Parathyroid adenoma (tissue), 2 donors: ENCODE results near the gene KCNK4.

Experiments
- H2AFZ ChIP-seq: fragments of 300-600 bp; sonication (generic); one replicate; pipeline ENCODE4 v1.7.0; 2017; ENCODE audit warnings: antibody characterized with exemption, mild to moderate bottlenecking
- H3K27ac ChIP-seq: fragments of 300-600 bp; sonication (generic); one replicate; pipeline ENCODE4 v1.7.0; 2017
- H3K27me3 ChIP-seq: fragments of 300-600 bp; sonication (generic); one replicate; pipeline ENCODE4 v1.7.0; 2017; ENCODE audit warnings: low read length; ENCODE audit not compliant: control insufficient read depth, insufficient read depth
- H3K36me3 ChIP-seq: fragments of 300-600 bp; sonication (generic); one replicate; pipeline ENCODE4 v1.7.0; 2017; ENCODE audit warnings: low read length; ENCODE audit not compliant: control insufficient read depth, insufficient read depth
- H3K4me1 ChIP-seq: fragments of 300-600 bp; sonication (generic); one replicate; pipeline ENCODE4 v1.7.0; 2017; ENCODE audit warnings: control low read depth
- H3K4me2 ChIP-seq: fragments of 300-600 bp; sonication (generic); one replicate; pipeline ENCODE4 v1.7.0; 2017; ENCODE audit warnings: low read length
- H3K4me3 ChIP-seq: fragments of 300-600 bp; sonication (generic); one replicate; pipeline ENCODE4 v1.7.0; 2017; ENCODE audit warnings: low read depth, low read length
- H3K79me2 ChIP-seq: fragments of 300-600 bp; sonication (generic); one replicate; pipeline ENCODE4 v1.7.0; 2017; ENCODE audit warnings: control low read depth
- H3K9ac ChIP-seq: fragments of 300-600 bp; sonication (generic); one replicate; pipeline ENCODE4 v1.7.0; 2017; ENCODE audit warnings: mild to moderate bottlenecking
- H3K9me3 ChIP-seq: fragments of 300-600 bp; sonication (generic); one replicate; pipeline ENCODE4 v1.7.0; 2017; ENCODE audit warnings: low read length; ENCODE audit not compliant: control insufficient read depth
- CTCF ChIP-seq: fragments of 300-600 bp; sonication (generic); IDR thresholded peaks from one replicate; pipeline ENCODE4 v1.7.0; 2017; ENCODE audit warnings: antibody characterized with exemption, mild to moderate bottlenecking
- donor health status: primary hyperparathyroidism.

The KCNK4 gene

GRCh38 chr11:64291262-64291751 lies at the start of gene KCNK4:
TSS of gene KCNK4 (plus strand) at chr11:64291302. CDS start at chr11:64293019, 1,717 bp downstream.
- no peak for TF ChIP-seq CTCF

GRCh38 chr11:64241491-64242374 lies 49.4 kb upstream of the KCNK4 start:
- TF ChIP-seq CTCF = no peak
- H3K4me1 ChIP-seq = peaks cover 12% of the 10 kb centered on the region

More at GRCh38 chr11:64291262-64291751, at the start of gene KCNK4:
- H3K4me3 ChIP-seq = no peak within 1 kb of the TSS
- H3K4me2 ChIP-seq = no peak within 1 kb of the TSS
- no peaks in the 10 kb centered on the region for H3K27me3 ChIP-seq
- peaks cover 2% of the 10 kb centered on the region for H3K4me1 ChIP-seq
- no peak within 1 kb of the TSS for H3K27ac ChIP-seq
- no peak within 1 kb of the TSS for H2AFZ ChIP-seq
- H3K36me3 ChIP-seq = no peaks in the 10 kb centered on the region
- no peak within 1 kb of the TSS for H3K9ac ChIP-seq
- no peaks in the 10 kb centered on the region for H3K79me2 ChIP-seq
- H3K9me3 ChIP-seq = no peaks in the 10 kb centered on the region

GRCh38 chr11:64243236-64243854 lies 47.8 kb upstream of the KCNK4 start:
- Histone ChIP-seq H3K4me2 (no peak overlapping the region), H3K4me3 (no peak overlapping the region), H3K36me3 (no peaks in the 10 kb centered on the region), H2AFZ (no peak overlapping the region), H3K9me3 (no peaks in the 10 kb centered on the region), H3K27me3 (no peaks in the 10 kb centered on the region), H3K9ac (no peak overlapping the region), H3K27ac (no peak overlapping the region), H3K4me1 (peaks cover 12% of the 10 kb centered on the region), H3K79me2 (no peaks in the 10 kb centered on the region)
- TF ChIP-seq CTCF = no peak

More at GRCh38 chr11:64241491-64242374, 49.4 kb upstream of the KCNK4 start:
- no peaks in the 10 kb centered on the region for H3K36me3 ChIP-seq
- H3K4me2 ChIP-seq = peak overlapping the region; percentile 81
- no peaks in the 10 kb centered on the region for H3K79me2 ChIP-seq
- peak overlapping the region; percentile 78 for H2AFZ ChIP-seq
- H3K9me3 ChIP-seq = no peaks in the 10 kb centered on the region
- peak overlapping the region; percentile 53 for H3K9ac ChIP-seq
- peak overlapping the region; percentile 79 for H3K4me3 ChIP-seq
- peak overlapping the region; percentile 99 for H3K27ac ChIP-seq
- no peaks in the 10 kb centered on the region for H3K27me3 ChIP-seq

GRCh38 chr11:64244107-64244506 lies 47.0 kb upstream of the KCNK4 start:
- no peaks in the 10 kb centered on the region for H3K27me3 ChIP-seq
- no peak overlapping the region for H3K4me3 ChIP-seq
- no peak overlapping the region for H2AFZ ChIP-seq
- H3K27ac ChIP-seq = no peak overlapping the region
- H3K36me3 ChIP-seq = no peaks in the 10 kb centered on the region
- H3K9ac ChIP-seq = no peak overlapping the region
- TF ChIP-seq CTCF = no peak
- H3K4me2 ChIP-seq = no peak overlapping the region
- H3K4me1 ChIP-seq = peaks cover 12% of the 10 kb centered on the region
- no peaks in the 10 kb centered on the region for H3K9me3 ChIP-seq
- no peaks in the 10 kb centered on the region for H3K79me2 ChIP-seq
